Stimulated activated CD8-positive, alpha-beta memory T cell treated with anti-CD3 and anti-CD28 coated beads, Interleukin-12 subunit alpha, Interleukin-12 subunit beta, amount 100 ng/mL, for 24 hours (primary cell): Measurements from ENCODE around the gene CDH11.

Experiments
- DNase-seq: peaks from one replicate; pipeline ENCODE4 v3.0.0-alpha.2; 2020; ENCODE audit errors: extremely low read depth

The CDH11 gene

GRCh38 chr16:65024767-65025178 is 97.1 kb downstream of the CDH11 start:
- no peak for DNase-seq

GRCh38 chr16:65023802-65024201 is 98.1 kb downstream of the CDH11 start:
- DNase-seq: no peak

GRCh38 chr16:65021852-65022595 is 99.8 kb downstream of the CDH11 start:
- DNase-seq: no peak

- no peak for DNase-seq
Measured at GRCh38 chr16:65016754-65017153, 105.1 kb downstream of the CDH11 start.

GRCh38 chr16:65015599-65015998 is 106.3 kb downstream of the CDH11 start:
- no peak for DNase-seq

GRCh38 chr16:65012357-65012756 is 109.5 kb downstream of the CDH11 start:
- no peak for DNase-seq

- DNase-seq: no peak
Measured at GRCh38 chr16:65010125-65010524, 111.7 kb downstream of the CDH11 start.

GRCh38 chr16:65005696-65006095 is 116.2 kb downstream of the CDH11 start:
- DNase-seq: no peak

GRCh38 chr16:65004570-65004969 is 117.3 kb downstream of the CDH11 start:
- DNase-seq: no peak

- no peak for DNase-seq
Measured at GRCh38 chr16:65003621-65004020, 118.2 kb downstream of the CDH11 start.

GRCh38 chr16:65002265-65002664 is 119.6 kb downstream of the CDH11 start:
- DNase-seq: no peak

- no peak for DNase-seq
Measured at GRCh38 chr16:65000654-65001053, 121.2 kb downstream of the CDH11 start.

- DNase-seq: no peak
Measured at GRCh38 chr16:64997751-64998150, 124.1 kb downstream of the CDH11 start.

- DNase-seq: no peak
Measured at GRCh38 chr16:64997121-64997520, 124.7 kb downstream of the CDH11 start.

- no peak for DNase-seq
Measured at GRCh38 chr16:64996641-64997040, 125.2 kb downstream of the CDH11 start.

GRCh38 chr16:64993464-64993863 is 128.4 kb downstream of the CDH11 start:
- DNase-seq: no peak

GRCh38 chr16:64991001-64991400 is 130.9 kb downstream of the CDH11 start:
- no peak for DNase-seq

GRCh38 chr16:64990101-64990500 is 131.8 kb downstream of the CDH11 start:
- no peak for DNase-seq

GRCh38 chr16:64989050-64989449 is 132.8 kb downstream of the CDH11 start:
- DNase-seq: no peak

GRCh38 chr16:64983963-64984362 is 137.9 kb downstream of the CDH11 start:
- no peak for DNase-seq

- DNase-seq: no peak
Measured at GRCh38 chr16:64983231-64983630, 138.6 kb downstream of the CDH11 start.

- no peak for DNase-seq
Measured at GRCh38 chr16:64982581-64982980, 139.3 kb downstream of the CDH11 start.

- no peak for DNase-seq
Measured at GRCh38 chr16:64981568-64982281, 140.1 kb downstream of the CDH11 start.
